Prostate gland (tissue), 2 donors: ENCODE data around the gene FRMD3.

Source experiments
- CTCF ChIP-seq, 4 experiments: fragments of 200-600 bp in 2 of 4; fragments of 450-650 bp in 2 of 4; sonication (generic) in 2 of 4; IDR thresholded peaks; 1 replicate in 3 of 4; 2 replicates in 1 of 4; pipeline ENCODE4 v1.5.1; 2016 to 2019; ENCODE audit warnings: antibody characterized with exemption in 4 of 4, mild to moderate bottlenecking in 2 of 4, moderate library complexity in 2 of 4
- POLR2AphosphoS5 ChIP-seq: sonication (generic); formaldehyde crosslinking; IDR thresholded peaks from one replicate; pipeline ENCODE4 v1.6.1; 2017; ENCODE audit warnings: antibody characterized with exemption

DNA sequence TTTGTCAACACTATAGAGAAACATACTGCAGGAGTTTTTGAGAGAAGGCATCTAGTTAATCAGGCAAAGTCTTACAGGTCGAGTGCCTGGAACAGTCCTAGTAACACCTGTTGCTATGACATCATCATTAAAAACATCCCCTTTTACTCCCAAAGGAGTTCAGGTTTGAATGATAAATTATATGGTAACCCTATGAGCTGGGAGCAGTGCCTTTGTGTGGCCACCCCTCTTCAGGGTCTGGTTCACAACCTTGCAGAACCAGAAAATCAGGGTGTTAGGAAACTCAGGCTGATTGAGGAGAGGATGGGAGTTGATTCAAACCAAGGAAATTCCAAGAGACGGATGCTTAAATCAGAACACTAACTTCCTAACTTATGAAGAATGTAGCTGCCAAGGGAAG, 296.1 kb downstream of the FRMD3 start:
- TF ChIP-seq CTCF (IDR thresholded peaks at IDR 0.05) (no peak), POLR2AphosphoS5 (no peak)
